ENCODE data around the gene PLIN5. TPM values are rescaled to one million over a fixed set of nuclear protein-coding genes. Genes with fewer than 3 reads are reported as not detected.

PLIN5 gene
- total and polyA plus RNA-seq, 2 of the 8 experiments (the other 6 are each of a cell fraction or from before 2014, with no cell fraction given), result 2.0 to 2.5 TPM

GRCh38 chr19:4542896-4543841 lies 8.1 kb upstream of the PLIN5 start:
- no peak overlapping the region for H2BK20ac ChIP-seq (ENCODE audit: low read length)
- H3K14ac ChIP-seq (ENCODE audit: insufficient read length), result no peak overlapping the region
- no peak overlapping the region for H4K5ac ChIP-seq (ENCODE audit: insufficient read length, low read depth, low read length)
- H2AK5ac ChIP-seq (ENCODE audit: low read depth, low read length), result no peak overlapping the region
- no peak overlapping the region for H3K4me3 ChIP-seq (ENCODE audit: extremely low read depth in 1 of 4, insufficient read depth in 2 of 4, low read depth in 3 of 4, low read length in 4 of 4)
- no peak overlapping the region for H2BK120ac ChIP-seq (replicated peaks; ENCODE audit: low read depth, low read length)
- H2BK12ac ChIP-seq (ENCODE audit: low read depth, low read length), result no peak overlapping the region
- H4K91ac ChIP-seq (replicated peaks; ENCODE audit: insufficient read length, low read length), result no peak overlapping the region
- no peaks in the 10 kb centered on the region for H3K23me2 ChIP-seq (ENCODE audit: low read depth, low read length)
- no peak overlapping the region for H3K18ac ChIP-seq (ENCODE audit: extremely low read depth, low read length)
- FAIRE-seq (no peak), DNase-seq (ENCODE audit: low read depth in 1 of 2, low spot score in 2 of 2) (no peak)
- no peak overlapping the region for H2BK5ac ChIP-seq (ENCODE audit: low read depth, low read length)
- ChIA-PET CTCF (ENCODE audit: partially characterized antibody) (interaction anchor here (11.6 kb wide), 1 partner anchor 20 kb away, joined by 174 read pairs; no protein-coding TSS in a partner anchor), POLR2A (ENCODE audit: partially characterized antibody) (no interaction called here)
- H3K27ac ChIP-seq (ENCODE audit: low read depth, low read length), result no peak overlapping the region
- no peak overlapping the region for H2BK15ac ChIP-seq (ENCODE audit: low read length)
- peaks cover 0 to 13% (median under 1%) of the 10 kb centered on the region in 4 experiments; a peak in 6 of 8 replicates for H3K36me3 ChIP-seq (ENCODE audit: control insufficient read depth in 2 of 4, insufficient read depth in 4 of 4, low read length in 3 of 4)
- H3K9me3 ChIP-seq (ENCODE audit: insufficient read depth in 2 of 2, low read depth in 1 of 2, low read length in 1 of 2), result no peaks in the 10 kb centered on the region; a peak in 1 of 4 replicates
- 96% methylated on average over 11 of the region's 77 CpGs; no CpG with 5 or more reads in 1 of the 2 experiments for WGBS, 2 experiments (ENCODE audit: extremely low coverage in 1 of 2, insufficient coverage in 1 of 2, insufficient read length in 1 of 2, insufficient replicate concordance in 2 of 2, low coverage in 1 of 2, low lambda C conversion rate in 2 of 2, missing lambda C conversion rate in 1 of 2)
- H4K8ac ChIP-seq (ENCODE audit: extremely low read depth, insufficient read depth, low read length), result no peak overlapping the region
- H3K9ac ChIP-seq (replicated peaks in 1 of 4; ENCODE audit: extremely low read depth in 1 of 4, low read depth in 3 of 4, low read length in 3 of 4), result no peak overlapping the region
- H3K27me3 ChIP-seq (replicated peaks in 1 of 4; ENCODE audit: control insufficient read depth in 3 of 4, extremely low read depth in 1 of 4, insufficient read depth in 3 of 4, low read length in 3 of 4), result peaks cover 0 to under 1% (median under 1%) of the 10 kb centered on the region in 4 experiments; a peak in 2 of 7 replicates
- no peaks in the 10 kb centered on the region for H3K79me2 ChIP-seq (ENCODE audit: control insufficient read depth in 1 of 2, insufficient read depth in 2 of 2, low read length in 2 of 2)
- no peak overlapping the region for H3K4me2 ChIP-seq (ENCODE audit: insufficient read depth in 1 of 2, low read depth in 2 of 2, low read length in 2 of 2)
- peaks cover 0 to 2% of the 10 kb centered on the region in 2 experiments for H4K20me1 ChIP-seq (replicated peaks in 1 of 2; ENCODE audit: control insufficient read depth in 1 of 2, insufficient read depth in 2 of 2, low read length in 2 of 2)
- H3K4ac ChIP-seq (replicated peaks; ENCODE audit: insufficient read length, low read depth, low read length), result no peak overlapping the region
- no peaks in the 10 kb centered on the region for H3K79me1 ChIP-seq (ENCODE audit: low read depth, low read length)
- H3K4me1 ChIP-seq (replicated peaks in 1 of 4; ENCODE audit: control insufficient read depth in 3 of 4, insufficient read depth in 4 of 4, low read length in 3 of 4), result peaks cover 0 to 7% (median 2%) of the 10 kb centered on the region in 4 experiments; a peak in 3 of 7 replicates
- TF ChIP-seq KDM1A (IDR thresholded peaks at IDR 0.05; ENCODE audit: borderline replicate concordance, low read length) (no peak), ATF2 (IDR thresholded peaks at IDR 0.05; ENCODE audit: low read length) (no peak), RFX5 (IDR thresholded peaks at IDR 0.05; ENCODE audit: borderline replicate concordance, low read depth, low read length) (no peak), CTCF (IDR thresholded peaks at IDR 0.05; ENCODE audit: control extremely low read depth in 1 of 3, insufficient read depth in 1 of 3, low read depth in 1 of 3, low read length in 3 of 3) (no peak)
- H2AFZ ChIP-seq (ENCODE audit: low read length), result no peak overlapping the region
- no peak overlapping the region for H3K23ac ChIP-seq (ENCODE audit: insufficient read length)
- H3K56ac ChIP-seq (replicated peaks; ENCODE audit: insufficient read length, low read depth, low read length), result no peak overlapping the region
